ENCODE measurements around the gene FOXP4. TPM values are rescaled to one million over a fixed set of nuclear protein-coding genes. Genes with fewer than 3 reads are reported as not detected.

The FOXP4 gene
- total RNA-seq, 1 donor from 2014 or later = 41.9 TPM

- DNase-seq (ENCODE audit: low read depth) (no peak), FAIRE-seq (no peak)
- H3K9me3 Mint-ChIP-seq (ENCODE audit: unreplicated experiment) = no peaks in the 10 kb centered on the region
- H2AFZ ChIP-seq (ENCODE audit: low read depth, low read length) = no peak overlapping the region
- no peaks in the 10 kb centered on the region for H3K4me1 ChIP-seq (ENCODE audit: insufficient read depth, low read length)
- peaks cover 79% of the 10 kb centered on the region for H3K27me3 Mint-ChIP-seq (ENCODE audit: low read depth, unreplicated experiment)
- H3K36me3 ChIP-seq (ENCODE audit: insufficient read depth, low read length) = no peaks in the 10 kb centered on the region
- no peaks in the 10 kb centered on the region for H3K36me3 Mint-ChIP-seq (ENCODE audit: low read depth, unreplicated experiment)
- no peak overlapping the region for H3K9ac ChIP-seq (ENCODE audit: low read length)
- no peak overlapping the region for H3K4me3 ChIP-seq (ENCODE audit: insufficient read depth, low read depth, low read length)
- H3K79me2 ChIP-seq (ENCODE audit: insufficient read depth, low read length) = no peaks in the 10 kb centered on the region
- no peak overlapping the region for H3K27ac ChIP-seq (ENCODE audit: low read depth, low read length)
- peaks cover 2% of the 10 kb centered on the region for H3K4me1 Mint-ChIP-seq (ENCODE audit: low read depth, unreplicated experiment)
- H3K27ac Mint-ChIP-seq (ENCODE audit: unreplicated experiment) = no peak overlapping the region
- H3K4me3 Mint-ChIP-seq (ENCODE audit: unreplicated experiment) = no peak overlapping the region
- H3K9me3 ChIP-seq (ENCODE audit: insufficient read depth, low read depth, low read length) = no peaks in the 10 kb centered on the region
- peaks cover 6% of the 10 kb centered on the region for H3K27me3 ChIP-seq (ENCODE audit: insufficient read depth, low read length)
- H4K20me1 ChIP-seq (ENCODE audit: insufficient read depth, low read length) = no peaks in the 10 kb centered on the region
- no peak overlapping the region for H3K4me2 ChIP-seq (ENCODE audit: low read length)
- no peak for TF ChIP-seq EZH2 (IDR thresholded peaks at IDR 0.05; ENCODE audit: insufficient read depth, low read length)
- TF ChIP-seq CTCF (IDR thresholded peaks at IDR 0.05; ENCODE audit: insufficient read depth, low read depth, low read length) = no peak
Observed at GRCh38 chr6:41539204-41539603, 7.0 kb upstream of the FOXP4 start.

- no peak overlapping the region for H3K9ac ChIP-seq (ENCODE audit: low read length)
- no peak for DNase-seq (ENCODE audit: low read depth)
- Mint-ChIP-seq H3K4me1 (ENCODE audit: low read depth, unreplicated experiment) (peaks cover 6% of the 10 kb centered on the region), H3K27ac (ENCODE audit: unreplicated experiment) (no peak overlapping the region), H3K36me3 (ENCODE audit: low read depth, unreplicated experiment) (no peaks in the 10 kb centered on the region), H3K4me3 (ENCODE audit: unreplicated experiment) (no peak overlapping the region), H3K27me3 (ENCODE audit: low read depth, unreplicated experiment) (peaks cover 72% of the 10 kb centered on the region), H3K9me3 (ENCODE audit: unreplicated experiment) (no peaks in the 10 kb centered on the region)
- no peaks in the 10 kb centered on the region for H3K36me3 ChIP-seq (ENCODE audit: insufficient read depth, low read length)
- FAIRE-seq = no peak
- no peak overlapping the region for H3K4me3 ChIP-seq (ENCODE audit: insufficient read depth, low read depth, low read length)
- peaks cover 3% of the 10 kb centered on the region for H3K27me3 ChIP-seq (ENCODE audit: insufficient read depth, low read length)
- H2AFZ ChIP-seq (ENCODE audit: low read depth, low read length) = no peak overlapping the region
- no peaks in the 10 kb centered on the region for H3K79me2 ChIP-seq (ENCODE audit: insufficient read depth, low read length)
- H3K4me1 ChIP-seq (ENCODE audit: insufficient read depth, low read length) = peaks cover 7% of the 10 kb centered on the region
- TF ChIP-seq EZH2 (IDR thresholded peaks at IDR 0.05; ENCODE audit: insufficient read depth, low read length) (no peak), CTCF (IDR thresholded peaks at IDR 0.05; ENCODE audit: insufficient read depth, low read depth, low read length) (no peak)
- no peak overlapping the region for H3K4me2 ChIP-seq (ENCODE audit: low read length)
- no peaks in the 10 kb centered on the region for H3K9me3 ChIP-seq (ENCODE audit: insufficient read depth, low read depth, low read length)
- no peaks in the 10 kb centered on the region for H4K20me1 ChIP-seq (ENCODE audit: insufficient read depth, low read length)
- no peak overlapping the region for H3K27ac ChIP-seq (ENCODE audit: low read depth, low read length)
Observed at GRCh38 chr6:41541364-41541763, 4.8 kb upstream of the FOXP4 start.

- H3K4me1 Mint-ChIP-seq (ENCODE audit: low read depth, unreplicated experiment) = peaks cover 6% of the 10 kb centered on the region
- TF ChIP-seq CTCF (IDR thresholded peaks at IDR 0.05; ENCODE audit: insufficient read depth, low read depth, low read length) (no peak), EZH2 (IDR thresholded peaks at IDR 0.05; ENCODE audit: insufficient read depth, low read length) (no peak)
Observed at GRCh38 chr6:41543087-41543486, 3.1 kb upstream of the FOXP4 start.

More at GRCh38 chr6:41543087-41543486, 3.1 kb upstream of the FOXP4 start:
- Histone ChIP-seq H3K4me2 (ENCODE audit: low read length) (no peak overlapping the region), H4K20me1 (ENCODE audit: insufficient read depth, low read length) (peaks cover 10% of the 10 kb centered on the region), H3K36me3 (ENCODE audit: insufficient read depth, low read length) (no peaks in the 10 kb centered on the region), H3K9me3 (ENCODE audit: insufficient read depth, low read depth, low read length) (no peaks in the 10 kb centered on the region), H3K27ac (ENCODE audit: low read depth, low read length) (no peak overlapping the region), H3K4me1 (ENCODE audit: insufficient read depth, low read length) (peaks cover 14% of the 10 kb centered on the region), H3K27me3 (ENCODE audit: insufficient read depth, low read length) (peaks cover 3% of the 10 kb centered on the region), H3K9ac (ENCODE audit: low read length) (no peak overlapping the region), H2AFZ (ENCODE audit: low read depth, low read length) (no peak overlapping the region), H3K79me2 (ENCODE audit: insufficient read depth, low read length) (peaks cover 10% of the 10 kb centered on the region), H3K4me3 (ENCODE audit: insufficient read depth, low read depth, low read length) (no peak overlapping the region)
- Mint-ChIP-seq H3K27ac (ENCODE audit: unreplicated experiment) (no peak overlapping the region), H3K27me3 (ENCODE audit: low read depth, unreplicated experiment) (peaks cover 57% of the 10 kb centered on the region), H3K9me3 (ENCODE audit: unreplicated experiment) (no peaks in the 10 kb centered on the region), H3K4me3 (ENCODE audit: unreplicated experiment) (no peak overlapping the region), H3K36me3 (ENCODE audit: low read depth, unreplicated experiment) (no peaks in the 10 kb centered on the region)
- no peak for FAIRE-seq
- no peak for DNase-seq (ENCODE audit: low read depth)

Measured in astrocyte (in vitro differentiated cells and primary cell).